RPMI8226 (cell line): Measurements from ENCODE around the gene RFC2.

Source experiments
- DNase-seq: peaks from one replicate; pipeline ENCODE4 v3.0.0-alpha.2; 2015

Gene RFC2

DNA sequence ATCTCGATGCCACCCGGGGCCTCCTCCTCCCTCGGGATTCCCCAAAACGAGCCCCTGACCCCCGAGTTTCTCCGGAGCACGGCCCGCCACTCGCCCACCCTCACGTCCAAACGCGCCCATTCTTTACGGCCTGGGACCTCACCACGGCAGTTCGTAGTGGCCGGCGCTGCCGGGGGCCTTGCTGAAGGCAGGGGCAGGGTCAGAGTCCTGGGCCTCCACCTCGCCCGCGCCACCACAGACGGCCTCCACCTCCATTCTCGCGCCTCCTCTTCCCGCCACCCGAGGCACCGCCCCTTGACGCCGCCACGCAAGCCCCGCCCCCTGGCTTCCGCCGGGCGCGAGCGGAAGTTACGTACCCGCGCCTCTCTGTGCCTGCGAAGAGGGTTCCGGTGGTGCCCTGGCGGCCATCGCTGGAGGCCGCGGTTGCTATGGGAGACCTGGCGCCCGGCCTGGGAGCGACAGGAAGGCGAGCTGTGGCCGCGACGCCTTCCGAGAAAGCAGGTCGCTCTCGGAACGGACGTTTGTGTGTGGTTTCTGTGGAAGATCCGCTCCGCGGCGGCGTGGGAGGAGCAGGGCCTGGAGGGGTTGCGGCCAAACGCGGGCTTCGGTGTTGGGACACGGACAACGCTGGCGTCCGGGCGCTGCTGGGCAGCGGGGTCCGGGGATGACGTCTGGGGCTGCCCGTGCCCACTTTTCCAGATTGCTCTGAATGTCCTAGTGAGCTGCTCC is at the start of gene RFC2:
Gene RFC2, minus strand, starts transcription at position 271 of the 729 bp plus-strand sequence. Its CDS starts 16 bp downstream, at position 255.
- peak; percentile 99 for DNase-seq

- peak; percentile 68 for DNase-seq
Measured at GRCh38 chr7:74302745-74303221, 48.6 kb upstream of the RFC2 start.

DNA sequence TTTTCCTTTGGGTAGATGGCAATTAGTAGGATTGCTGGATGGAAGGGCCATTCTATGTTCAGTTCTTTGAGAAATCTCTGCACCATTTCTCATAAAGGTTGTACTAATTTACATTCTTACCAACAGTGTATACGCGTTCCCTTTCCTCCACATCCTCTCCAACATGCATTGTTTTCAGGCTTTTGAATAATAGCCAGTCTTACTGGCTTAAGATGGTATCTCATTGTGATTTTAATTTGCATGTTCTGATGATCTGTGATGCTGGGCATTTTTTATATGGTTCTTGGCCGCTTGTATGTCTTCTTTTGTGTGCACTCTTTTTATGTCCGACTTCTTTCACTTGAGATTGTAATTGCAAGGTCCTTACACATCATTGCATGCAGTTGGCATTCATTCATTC is 46.7 kb upstream of the RFC2 start:
- no peak for DNase-seq

DNA sequence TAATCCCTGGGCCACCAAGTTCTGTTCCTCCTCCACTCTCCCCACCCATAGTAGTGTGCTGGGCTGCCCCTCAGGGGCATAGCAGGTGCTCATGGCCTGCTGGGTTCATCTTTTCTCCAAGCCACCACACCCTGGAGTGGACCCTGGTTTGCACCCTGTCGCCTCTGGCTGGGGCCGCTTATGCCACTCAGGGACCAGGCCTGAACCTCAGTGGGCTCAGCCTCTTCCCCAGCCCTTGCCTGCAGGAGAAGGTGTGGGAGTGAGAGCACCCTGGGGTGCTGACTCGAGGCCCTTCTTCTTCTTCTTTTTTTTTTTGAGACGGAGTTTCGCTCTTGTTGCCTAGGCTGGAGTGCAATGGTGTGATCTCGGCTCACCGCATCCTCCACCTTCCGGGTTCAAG is 45.2 kb upstream of the RFC2 start:
- no peak for DNase-seq

- DNase-seq, result no peak
Measured at GRCh38 chr7:74297516-74298233, 43.5 kb upstream of the RFC2 start.

DNA sequence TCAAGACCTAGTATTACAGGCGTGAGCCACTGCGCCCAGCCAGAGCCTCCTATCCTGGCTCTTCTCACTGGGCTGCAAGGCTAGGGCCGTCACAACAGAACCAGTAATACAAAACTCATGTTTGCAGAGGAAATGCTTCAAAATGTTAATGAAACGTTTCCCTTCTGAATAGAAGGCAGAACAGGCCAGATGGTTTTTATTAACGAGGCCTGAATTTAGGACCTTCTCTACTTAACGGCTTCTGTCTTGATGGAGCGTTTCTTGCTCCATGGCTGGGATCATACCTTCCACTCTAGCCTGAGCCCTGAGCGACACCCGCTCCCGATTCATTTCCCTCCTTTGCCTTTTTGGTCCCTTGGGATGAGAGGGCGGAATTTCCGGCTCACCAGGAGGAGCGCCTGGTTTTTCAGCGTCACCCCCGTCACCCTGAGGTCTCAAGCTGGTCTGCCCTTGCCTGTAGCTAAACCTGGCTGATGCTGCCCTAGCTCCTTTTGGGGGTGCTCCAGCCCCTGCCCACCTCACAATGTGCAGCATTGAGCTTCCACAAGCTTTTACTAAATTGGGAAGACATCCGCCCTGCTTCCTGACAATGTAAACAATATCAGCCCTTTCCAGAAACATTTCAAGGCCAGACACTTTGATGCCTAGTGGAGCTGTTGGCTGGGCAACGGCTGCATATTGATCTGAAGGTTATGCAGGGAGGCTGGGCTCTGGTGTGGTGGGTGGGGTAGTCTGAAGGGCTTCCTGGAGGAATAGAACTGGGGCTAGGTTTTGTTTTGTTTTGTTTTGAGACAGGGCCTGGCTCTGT is 40.2 kb upstream of the RFC2 start:
- DNase-seq, result no peak

- no peak for DNase-seq
Measured at GRCh38 chr7:74293577-74293908, 39.3 kb upstream of the RFC2 start.

DNA sequence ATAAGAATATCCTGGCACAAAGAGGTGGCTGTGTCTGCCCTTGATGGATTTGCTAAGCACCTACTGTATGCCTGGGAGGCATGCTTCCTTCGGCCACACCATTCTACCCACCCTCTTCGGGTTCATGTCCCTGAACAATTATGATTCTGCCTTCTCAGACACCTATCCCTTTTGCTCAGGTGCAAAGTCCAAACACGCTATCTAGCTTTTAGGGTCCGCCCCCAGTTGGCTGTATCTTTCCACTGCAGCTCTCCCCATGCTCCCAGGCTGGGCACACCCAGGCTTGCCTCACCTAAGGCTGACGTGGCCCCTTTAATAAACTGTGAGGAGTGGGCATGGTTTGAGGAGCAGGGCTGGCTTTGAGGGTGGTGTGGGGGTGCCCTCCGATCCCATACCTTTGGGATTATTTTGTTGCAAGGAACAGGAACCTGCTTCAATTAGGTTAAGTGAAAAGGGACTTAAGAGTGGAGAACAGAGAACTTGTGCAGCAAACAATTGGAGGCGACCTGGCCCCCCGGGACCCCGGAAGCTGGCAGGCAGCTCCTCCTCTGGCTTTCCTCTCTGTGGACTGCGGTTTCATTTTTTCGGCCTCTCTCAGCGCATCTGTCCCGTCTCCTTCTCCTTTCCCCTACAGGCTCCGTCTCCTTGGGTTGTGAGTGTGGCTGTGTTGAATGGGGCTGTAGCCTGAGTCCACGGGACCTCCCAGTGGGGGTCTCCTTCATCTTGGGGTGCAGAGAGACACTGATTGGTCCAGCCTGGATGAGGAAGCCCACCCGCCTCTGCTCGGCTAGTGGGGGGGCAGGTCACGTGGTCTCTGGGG is 38.8 kb upstream of the RFC2 start:
- no peak for DNase-seq

GRCh38 chr7:74291535-74291934 is 37.3 kb upstream of the RFC2 start:
- no peak for DNase-seq

- DNase-seq, result no peak
Measured at GRCh38 chr7:74290981-74291441, 36.8 kb upstream of the RFC2 start.

DNA sequence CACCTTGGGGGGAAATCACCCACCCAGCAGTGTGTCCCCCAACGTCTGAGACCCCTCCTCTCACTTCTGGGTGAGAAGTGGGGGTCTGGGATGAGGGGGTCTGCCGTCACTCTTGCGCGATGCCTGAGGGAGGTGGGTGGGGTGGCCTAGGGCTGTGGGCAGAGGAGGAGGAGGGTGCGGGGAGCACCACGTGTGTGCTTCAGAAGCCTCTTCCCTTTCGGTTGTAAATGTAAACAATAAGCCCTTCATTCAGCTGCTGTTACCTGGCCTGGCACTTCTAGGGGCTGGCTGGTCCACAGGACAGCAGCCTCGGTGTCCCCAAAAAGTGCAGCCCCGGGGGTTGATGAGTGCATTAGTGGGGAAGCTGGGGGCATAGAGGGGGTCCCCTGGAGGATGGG is 36.4 kb upstream of the RFC2 start:
- no peak for DNase-seq

DNA sequence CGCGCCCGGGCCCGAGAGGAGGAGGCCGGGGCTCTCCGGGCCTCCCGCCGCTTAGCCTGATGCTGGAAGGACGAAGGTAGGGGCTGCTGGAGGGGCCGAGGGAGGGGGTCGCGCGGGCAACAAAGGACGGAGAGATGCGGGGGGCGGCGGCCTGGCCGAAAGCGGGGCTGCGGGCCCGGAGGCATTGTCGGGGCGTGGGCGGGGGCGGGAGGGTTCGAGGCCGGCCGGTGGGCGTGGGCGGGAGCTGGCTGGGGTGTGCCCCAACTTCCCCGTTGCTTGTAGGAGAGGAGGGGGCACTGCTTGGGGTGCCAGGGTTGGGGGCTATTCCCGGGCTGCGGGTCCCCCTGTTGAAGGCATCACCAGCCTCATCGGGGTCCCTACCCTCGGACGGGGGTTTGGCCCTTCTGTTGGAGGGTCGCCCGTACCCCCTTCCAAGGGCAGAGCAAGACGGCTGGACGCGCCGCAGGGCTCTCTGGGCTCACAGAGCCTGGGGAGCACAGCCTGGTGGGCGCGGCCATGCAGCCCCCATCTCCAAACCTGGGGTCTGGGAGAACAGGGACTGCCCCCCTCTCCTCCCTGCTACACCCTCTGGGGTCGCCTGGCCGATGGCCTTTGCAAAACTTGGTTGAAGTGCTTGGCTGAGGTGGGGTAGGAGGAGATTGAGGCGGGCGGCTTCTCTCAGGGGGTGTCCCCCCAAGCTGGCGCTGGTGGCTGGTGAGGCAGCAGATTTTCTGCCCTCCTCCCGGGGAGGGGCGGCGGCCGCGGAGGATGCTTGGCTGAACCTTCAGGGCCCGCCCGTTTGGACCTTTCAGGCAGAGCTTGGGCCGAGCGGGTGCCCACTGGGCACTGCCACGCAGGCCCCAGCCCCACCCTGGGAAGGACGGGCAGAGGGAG is 35.7 kb upstream of the RFC2 start:
- DNase-seq, result no peak

DNA sequence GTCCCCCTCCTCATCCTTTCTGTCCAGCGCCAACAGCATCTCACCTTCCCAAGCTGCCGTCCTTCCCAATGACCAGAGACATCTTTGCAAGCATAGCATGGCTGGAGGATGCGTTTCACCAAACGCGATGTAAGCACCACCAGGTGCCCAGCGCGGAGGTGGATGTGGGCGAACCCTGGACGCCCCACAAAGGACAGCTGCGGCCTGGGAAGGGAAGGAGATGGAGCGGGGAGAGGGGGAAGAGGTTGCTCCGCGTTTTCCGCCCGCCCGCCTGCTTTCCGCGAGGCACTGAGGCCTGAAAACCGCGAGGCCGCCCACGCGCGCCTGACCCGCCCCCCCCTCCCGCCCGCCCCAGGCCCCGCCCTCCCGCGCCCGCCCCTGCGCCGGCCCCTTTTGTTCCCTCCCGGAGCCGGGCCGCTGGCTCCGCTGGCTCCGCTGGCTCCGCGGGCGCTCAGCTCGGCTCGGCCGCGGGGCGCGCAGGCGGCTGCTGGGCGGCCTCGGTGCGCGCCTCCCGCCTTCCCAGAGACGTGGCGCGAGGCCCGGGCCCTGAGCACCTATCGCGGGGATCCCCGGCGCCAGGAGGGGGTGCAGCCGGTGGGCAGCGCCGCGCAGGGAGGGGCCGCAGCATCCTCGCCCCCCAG is 34.9 kb upstream of the RFC2 start, which contains the start of gene CLIP2:
Gene CLIP2, plus strand, starts transcription at position 390 of the 641 bp plus-strand sequence. CDS start 28,140 bp downstream, outside the sequence.
- peak; percentile 91 for DNase-seq

- no peak for DNase-seq
Measured at GRCh38 chr7:74288034-74288881, 34.1 kb upstream of the RFC2 start.

- no peak for DNase-seq
Measured at GRCh38 chr7:74287303-74288033, 33.3 kb upstream of the RFC2 start.

- no peak for DNase-seq
Measured at GRCh38 chr7:74286131-74286530, 31.9 kb upstream of the RFC2 start.

GRCh38 chr7:74284781-74285259 is 30.6 kb upstream of the RFC2 start:
- no peak for DNase-seq

DNA sequence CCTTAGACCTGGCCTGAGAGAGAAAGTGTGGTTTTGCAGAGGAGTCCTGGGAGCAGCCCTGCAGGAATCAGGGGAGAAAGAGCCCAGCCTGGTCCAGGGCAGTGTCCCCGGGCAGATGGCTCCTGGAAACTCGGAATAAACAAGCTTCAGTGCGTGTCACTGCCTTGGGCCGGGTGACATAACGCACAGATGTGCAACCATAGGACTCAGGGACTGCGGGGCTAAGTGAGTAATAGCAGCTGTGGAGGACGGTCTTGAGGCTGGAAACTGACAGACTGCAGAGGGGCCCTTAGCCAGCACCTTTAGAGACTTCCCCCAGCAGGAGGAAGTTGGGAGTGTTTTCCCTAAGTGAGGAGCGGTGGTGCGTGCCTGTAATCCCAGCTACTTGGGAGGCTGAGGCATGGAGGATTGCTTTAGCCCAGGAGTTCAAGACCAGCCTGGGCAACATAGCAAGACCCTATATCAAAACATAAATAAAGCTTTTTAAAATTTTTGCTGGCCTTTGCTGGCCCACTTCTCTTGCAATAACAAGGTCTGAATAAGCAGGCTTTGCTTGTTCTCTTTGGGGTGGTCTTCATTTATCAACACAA is 29.8 kb upstream of the RFC2 start:
- no peak for DNase-seq
